ENCODE measurements around the gene UBE4A.
"Not testable (repeated sequence)": the region's sequence is repeated elsewhere in the genome, so short reads cannot be mapped to it uniquely, and the experiment has no call there.

UBE4A gene

DNA sequence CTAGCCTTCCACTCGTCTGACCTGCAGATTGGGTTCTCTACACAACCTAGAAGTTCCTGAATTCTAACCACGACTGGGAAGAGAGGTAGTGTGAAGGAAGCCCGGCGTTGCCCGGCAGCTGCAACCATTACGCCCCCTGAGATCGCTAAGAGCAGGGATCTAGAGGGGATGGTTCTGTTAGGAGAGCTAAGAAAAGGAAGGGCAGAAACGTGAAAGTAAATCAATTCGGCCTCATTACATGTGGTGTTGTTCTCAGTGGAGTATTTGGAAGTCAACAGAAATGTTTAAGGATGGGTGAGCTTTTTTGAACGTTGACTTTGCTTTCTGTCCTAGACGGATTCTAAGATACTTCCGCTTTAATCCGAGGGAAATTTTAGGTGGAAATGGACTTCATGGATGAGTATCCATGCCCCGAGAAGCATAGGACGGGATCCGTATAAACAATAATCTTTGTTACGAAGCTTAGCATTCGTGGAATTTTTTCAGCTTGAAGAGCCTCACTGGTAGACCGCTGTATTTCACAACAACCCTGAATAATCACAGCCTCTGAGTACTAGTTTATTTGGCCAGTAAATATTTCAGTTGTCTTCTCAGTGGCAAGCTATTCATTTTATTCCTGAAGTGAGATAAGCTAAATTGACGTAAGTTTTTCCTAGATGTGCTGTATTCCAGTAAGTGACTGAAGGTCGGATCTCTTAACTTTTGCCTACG, 42.6 kb downstream of the UBE4A start:
- DNase-seq (ENCODE audit: low read depth) = peak; percentile 28

DNA sequence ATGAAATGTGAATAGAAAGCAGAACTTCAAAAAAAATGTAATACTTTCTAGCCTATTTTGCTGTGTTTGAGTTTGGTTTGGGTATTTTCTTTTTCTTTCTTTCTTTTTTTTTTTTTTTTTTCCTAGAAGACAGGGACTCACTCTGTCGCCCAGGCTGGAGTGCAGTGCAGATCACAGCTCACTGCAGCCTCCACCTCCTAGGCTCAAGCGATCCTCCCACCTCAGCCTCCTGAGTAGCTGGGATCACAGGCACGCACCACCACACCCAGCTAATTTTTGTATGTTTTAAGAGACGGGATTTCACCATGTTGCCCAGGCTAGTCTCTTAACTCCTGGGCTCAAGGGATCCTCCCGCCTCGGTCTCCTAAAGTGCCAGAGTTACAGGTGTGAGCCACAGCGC, 43.2 kb downstream of the UBE4A start:
- DNase-seq (ENCODE audit: low read depth) = not testable (repeated sequence)

DNA sequence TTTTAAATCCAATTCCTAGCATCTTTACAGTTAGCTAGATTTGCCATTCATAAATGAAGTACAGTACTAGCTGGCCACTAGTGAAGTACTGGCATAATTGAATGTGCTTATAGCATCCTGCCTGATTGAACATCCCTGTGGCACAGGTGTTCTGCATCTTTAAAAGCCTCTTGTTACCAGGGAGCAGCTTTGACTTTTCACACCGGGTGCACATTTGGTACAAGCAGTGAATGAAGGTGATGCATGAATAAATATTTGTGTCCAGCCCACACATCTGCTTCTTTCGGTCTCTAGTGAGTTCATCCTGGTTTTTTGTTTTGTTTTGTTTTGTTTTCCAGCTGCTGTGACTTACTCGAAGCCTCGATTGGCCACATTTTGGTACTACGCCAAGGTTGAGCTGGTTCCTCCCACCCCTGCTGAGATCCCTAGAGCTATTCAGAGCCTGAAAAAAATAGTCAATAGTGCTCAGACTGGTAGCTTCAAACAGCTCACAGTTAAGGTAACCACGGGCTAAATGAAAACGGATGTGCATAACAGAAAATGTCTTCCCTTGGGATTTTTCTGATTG, 47.3 kb downstream of the UBE4A start:
- peak; percentile 12 for DNase-seq (ENCODE audit: low read depth)

DNA sequence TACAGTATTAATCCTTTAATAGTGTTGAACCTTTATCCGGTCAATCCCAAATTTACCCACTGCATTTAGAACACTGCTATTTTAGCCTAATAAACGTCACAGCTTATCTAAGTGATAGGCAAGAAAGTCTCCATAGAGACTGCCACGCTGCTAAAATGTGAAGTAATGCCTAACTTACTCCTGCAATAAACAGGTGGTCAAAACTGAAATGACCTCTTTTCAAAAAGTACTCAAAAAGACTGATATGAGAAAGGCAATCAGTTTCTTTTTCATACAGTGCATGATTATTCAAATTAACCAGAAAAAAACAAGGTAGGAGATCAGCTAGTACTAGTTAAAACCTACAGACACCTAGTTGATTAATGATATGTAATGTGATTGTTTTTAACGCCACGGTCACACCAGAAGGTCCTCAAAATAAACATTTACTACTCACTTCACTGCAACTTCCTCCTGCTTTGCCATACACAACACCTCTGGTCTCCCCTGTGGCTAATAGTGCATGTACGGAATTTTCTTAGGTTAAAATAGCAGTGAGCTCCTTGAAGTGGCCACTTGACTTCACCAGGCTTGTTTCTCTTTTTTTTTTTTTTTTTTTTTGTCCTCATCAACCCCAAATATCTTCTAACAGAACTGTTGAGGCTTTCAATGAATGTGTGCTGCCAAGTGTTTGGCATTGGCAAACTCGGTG, 50.8 kb downstream of the UBE4A start:
- no peak for DNase-seq (ENCODE audit: low read depth)

DNA sequence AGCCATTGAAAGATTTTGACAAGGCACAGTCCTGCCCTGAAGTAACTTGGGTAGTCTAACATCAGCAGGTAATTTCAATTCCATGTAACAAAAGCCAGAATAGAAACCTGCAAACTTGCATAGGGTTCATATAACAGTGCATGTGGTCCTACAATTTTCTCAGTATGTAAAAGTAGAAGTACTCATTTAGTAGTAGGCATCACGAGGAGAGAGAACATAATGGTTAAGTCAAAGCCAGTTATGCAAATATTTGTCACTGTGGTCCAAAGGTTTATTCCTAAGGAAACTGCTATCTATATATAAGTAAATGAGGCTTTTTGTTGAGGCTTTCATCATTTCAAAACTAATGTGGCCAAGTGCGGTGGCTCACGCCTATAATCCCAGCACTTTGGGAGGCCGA, 52.1 kb downstream of the UBE4A start:
- DNase-seq (ENCODE audit: low read depth) = no peak

DNA sequence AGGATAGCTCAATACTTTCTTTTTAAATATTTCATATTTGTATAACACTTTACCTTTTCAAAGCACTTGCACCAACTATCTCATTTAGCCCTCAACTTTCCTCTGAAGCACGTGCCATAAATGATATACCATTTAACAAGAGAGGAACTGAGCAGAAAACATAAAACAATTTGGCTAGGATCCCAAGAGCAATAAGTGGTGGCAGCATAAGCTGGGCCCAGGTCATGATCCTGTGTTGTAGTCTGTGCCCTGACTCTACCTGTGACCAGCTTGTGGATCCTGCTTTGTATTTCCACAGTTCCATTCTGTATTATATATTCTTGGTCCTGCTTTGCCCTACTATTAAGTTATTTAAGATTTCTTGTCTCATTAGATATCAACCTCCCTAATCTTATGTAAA, 53.5 kb downstream of the UBE4A start:
- DNase-seq (ENCODE audit: low read depth) = no peak

DNA sequence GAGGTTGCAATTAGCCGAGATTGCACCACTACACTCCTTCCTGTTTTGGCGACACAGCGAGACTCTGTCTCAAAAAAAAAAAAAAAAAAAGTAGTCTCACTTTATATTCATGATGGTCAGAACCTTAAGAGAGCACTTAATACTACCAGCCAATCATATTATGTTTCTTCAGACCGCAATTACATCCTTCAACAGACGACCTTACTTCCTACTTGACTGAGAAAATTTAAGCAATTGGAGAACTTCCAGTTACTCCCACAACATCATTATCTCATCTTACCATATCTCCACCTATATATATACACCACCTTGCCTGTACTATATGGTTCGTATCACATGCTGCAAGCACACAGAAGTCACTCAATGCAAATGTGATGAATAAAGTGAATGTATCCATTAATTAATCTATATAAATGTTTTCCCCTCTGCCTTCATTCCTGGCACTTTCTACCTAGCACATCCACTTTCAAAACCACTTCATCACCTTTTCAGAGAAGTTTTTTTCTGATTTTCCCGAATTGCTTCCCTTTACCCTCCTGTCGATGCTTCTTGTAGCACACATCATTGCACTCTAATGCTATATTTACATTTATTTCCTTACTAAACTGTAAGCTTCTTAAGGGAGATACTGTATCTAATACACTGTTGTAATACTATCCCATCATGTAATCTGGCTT, 55.8 kb downstream of the UBE4A start:
- no peak for DNase-seq (ENCODE audit: low read depth)

DNA sequence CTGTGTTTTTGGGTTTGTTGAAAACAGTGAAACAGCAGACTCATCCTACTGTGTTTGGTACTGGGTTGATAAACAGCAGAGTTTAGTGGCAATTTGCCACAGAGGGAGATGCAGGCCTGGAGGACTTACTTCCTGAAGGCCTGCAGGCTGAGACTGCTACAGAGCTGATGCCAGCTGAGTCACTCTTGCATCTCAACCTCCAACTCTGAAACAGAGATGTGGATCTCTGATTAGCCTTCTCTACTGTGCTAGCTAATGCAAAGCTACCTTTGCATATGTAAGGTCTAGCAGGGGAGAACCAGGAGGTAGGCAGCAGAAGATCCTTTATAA, 56.3 kb downstream of the UBE4A start:
- peak; percentile 91 for DNase-seq (ENCODE audit: low read depth)

DNA sequence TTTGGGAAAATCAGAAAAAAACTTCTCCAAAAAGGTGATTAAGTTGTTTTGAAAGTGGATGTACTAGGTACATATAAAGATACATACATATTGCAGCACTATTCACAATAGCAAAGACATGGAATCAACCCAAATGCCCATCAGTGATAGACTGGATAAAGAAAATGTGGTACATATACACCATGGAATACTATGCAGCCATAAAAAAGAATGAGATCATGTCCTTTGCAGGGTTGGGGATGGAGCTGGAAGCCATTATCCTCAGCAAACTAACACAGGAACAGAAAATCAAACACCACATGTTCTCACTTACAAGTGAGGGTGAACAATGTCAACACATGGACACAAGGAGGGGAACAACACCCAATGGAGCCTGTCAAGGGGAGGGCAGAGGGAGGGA, 57.5 kb downstream of the UBE4A start:
- DNase-seq (ENCODE audit: low read depth) = not testable (repeated sequence)

DNA sequence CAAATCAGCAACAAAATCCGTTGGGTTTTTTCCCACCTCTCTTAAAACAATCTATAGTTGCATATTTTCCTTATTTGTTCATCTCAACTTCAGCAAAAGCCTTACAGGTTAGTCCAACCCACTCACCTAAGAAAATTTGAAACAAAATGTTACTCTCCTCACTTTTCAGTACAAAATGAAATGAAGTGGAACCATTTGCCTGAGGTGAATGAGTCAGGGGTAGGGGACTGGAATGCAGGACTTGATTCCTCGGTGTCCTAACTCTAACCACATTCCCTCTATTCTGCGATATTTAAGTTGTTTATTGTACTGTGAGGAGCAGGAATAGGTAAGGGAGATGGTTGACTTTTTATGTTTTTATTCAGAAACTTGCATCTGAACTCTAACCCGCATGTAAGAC, 58.4 kb downstream of the UBE4A start:
- DNase-seq (ENCODE audit: low read depth) = no peak

DNA sequence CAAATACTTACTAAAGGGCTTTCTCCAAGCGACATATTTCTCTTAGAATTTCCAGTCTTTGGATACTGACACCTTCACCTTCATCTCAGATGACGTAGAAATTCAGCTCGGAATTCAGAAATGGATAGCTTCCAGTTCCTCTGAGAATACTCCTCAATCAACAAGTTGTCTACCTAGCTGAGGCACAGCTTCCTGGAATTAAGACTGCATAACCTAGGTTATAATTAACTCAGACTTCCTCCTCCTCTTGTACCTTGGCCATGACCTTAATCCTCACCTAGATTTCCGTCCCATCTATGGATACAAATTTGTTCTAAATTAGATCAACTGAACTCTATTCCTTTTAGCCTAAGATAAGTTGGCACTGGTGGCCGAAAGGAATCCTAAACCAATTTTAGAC, 59.4 kb downstream of the UBE4A start:
- no peak for DNase-seq (ENCODE audit: low read depth)

DNA sequence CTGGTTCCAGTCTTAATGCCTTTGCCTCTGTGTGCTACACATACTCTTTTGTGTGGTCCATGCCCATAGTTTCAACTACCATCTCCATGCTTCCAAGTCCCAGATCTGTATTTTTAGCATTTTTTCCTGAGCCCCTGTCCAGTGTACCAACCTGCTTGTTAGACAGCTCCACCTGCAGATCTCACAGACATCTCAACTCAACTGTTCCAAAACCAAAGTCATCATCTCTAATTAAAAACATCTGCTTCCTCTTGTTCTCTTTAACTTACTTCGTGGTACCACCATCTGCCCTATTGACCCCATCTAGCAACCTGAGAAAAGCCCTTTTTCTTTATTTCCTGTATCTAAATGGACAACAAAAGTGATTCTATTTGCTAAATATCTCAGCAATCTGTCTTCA, 68.3 kb downstream of the UBE4A start:
- DNase-seq (ENCODE audit: low read depth) = no peak

DNA sequence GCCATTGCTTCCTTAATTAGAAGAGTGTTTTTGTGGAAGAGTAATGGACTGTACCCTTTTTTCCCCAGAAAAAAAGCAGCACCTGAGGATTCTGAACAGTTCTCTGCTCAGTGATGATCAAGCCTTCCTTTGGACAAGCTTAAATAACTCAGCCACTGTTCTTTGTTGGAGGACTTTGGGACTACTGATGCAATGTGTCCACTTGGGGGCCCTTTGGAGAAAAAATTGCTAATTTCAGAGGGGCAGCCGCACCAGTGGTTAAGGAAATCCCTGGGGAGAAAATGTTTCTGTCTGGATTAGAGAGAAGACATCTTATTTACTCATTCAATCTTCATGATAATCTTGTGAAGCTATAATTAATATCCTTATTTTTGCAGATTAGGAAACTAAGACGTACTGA, 71.6 kb downstream of the UBE4A start:
- DNase-seq (ENCODE audit: low read depth) = no peak

DNA sequence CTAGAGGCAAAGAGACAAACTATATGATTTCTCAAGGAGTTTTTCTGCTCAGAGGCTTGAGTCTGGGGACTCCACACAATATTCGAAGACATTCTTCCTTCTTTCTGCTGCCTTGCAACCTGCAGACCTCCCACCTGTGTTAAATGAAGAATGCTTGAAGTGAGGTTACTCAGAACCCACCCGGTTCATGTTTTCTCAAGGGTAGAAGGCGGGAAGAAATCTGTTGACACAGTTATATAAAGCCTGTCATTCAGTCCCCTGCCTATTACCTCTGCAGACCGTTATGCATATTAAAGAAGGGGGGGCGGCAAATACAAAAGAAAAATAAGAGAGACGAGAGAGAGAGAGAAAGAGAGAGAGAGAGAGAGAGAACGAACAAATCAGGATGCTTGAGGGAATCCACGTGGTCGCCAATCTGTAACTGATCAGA, 74.7 kb downstream of the UBE4A start:
- no peak for DNase-seq (ENCODE audit: low read depth)

DNA sequence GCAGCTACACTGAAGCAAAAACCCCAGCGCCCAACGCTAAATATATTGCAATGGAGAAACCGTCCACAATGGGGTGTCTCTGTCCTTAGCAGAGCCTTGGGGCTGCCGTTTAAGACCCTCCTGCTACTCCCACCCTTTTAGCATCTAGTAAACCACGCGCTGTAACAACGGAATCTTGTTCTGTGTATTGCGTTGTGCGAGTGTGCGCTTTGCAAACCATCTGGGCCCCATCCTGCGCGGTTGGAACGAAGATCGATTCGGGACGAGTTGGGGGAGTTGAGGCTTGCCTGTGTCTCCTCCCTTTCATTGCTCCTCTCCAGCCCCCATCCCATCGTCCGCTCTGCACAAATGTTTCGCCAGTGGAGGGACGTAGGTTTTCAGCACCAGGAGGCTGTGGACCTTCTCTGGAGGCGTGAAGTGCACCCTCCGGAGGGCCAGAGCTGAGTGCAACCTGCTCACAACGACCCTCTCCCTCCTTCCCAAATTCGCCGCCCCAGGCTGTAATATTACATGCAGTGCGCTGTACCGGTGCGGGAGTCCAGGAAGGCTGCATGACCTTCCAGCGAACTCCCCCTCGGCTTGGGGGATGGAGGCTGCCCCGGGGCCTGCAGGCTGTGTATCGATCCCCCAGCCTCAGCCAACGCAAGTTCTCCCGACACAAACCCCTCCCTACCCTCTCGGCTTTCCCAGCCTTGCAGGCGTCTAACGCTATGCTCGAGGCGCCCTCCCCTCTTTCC, 75.3 kb downstream of the UBE4A start:
- DNase-seq (ENCODE audit: low read depth) = peak; percentile 23

DNA sequence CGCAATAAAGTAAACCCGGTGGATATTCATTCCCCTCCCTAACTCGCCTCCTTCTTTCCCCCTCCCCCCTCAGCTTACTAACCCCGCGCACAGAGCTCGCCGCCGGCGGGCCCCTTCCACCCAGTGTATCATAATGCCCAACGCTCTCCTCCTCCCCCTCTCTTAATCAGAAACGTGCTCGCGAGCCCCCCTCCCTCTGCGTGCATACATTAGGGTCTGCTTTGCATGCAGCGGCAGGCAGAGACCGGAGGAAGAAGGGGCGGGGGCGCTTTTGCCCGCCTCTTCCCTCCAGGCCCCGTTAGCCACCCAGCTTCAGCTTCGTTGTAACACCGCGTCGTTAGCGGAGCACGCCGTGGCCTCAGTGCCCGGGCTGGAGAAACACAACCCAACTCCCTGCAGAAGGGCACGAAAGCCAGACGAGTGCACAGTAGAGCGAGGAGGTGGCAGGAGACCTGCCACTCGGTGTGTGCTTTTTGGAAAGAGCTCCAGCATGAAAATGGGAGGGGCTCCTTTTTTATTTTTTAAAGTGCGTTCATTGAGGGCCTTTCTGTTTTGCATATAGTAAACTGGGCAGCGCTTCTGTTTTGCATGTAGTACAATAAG, 76.0 kb downstream of the UBE4A start:
- no peak for DNase-seq (ENCODE audit: low read depth)

DNA sequence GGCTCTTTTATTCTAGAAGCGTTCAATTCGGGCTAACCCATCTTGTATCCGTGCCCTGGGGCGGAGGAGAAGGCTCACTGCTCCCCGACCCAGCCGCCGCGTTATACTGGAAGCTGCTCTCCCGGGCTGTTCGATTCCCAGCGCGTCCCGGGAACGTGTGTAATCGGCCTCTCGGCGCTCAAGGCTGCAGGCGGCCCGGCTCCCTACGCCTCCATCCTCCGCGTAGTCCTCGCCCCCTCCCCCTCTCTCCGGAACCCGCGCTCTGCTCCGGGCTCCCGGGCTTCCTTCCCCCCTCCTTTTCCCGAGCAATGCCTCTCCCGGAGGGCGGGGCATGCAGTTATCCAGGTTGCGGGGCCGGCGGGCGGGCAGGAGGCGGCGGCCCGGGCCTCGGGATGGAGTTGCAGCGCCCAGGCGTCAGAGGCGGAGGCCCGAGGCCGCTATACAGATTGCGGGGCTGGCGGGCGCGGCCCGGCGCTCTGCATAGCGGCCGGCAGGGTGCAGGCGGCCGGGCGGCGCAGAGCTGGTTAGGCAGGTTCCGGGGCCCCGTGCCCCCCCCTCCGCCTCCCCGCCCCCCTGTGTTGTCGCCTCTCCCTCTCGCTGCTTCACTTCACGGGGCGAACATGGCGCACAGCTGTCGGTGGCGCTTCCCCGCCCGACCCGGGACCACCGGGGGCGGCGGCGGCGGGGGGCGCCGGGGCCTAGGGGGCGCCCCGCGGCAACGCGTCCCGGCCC, 76.7 kb downstream of the UBE4A start, which contains the start of gene KMT2A:
Gene KMT2A, plus strand, starts transcription at position 600 of the 732 bp plus-strand sequence. Its CDS starts 21 bp downstream, at position 621.
- peak; percentile 88 for DNase-seq (ENCODE audit: low read depth)

DNA sequence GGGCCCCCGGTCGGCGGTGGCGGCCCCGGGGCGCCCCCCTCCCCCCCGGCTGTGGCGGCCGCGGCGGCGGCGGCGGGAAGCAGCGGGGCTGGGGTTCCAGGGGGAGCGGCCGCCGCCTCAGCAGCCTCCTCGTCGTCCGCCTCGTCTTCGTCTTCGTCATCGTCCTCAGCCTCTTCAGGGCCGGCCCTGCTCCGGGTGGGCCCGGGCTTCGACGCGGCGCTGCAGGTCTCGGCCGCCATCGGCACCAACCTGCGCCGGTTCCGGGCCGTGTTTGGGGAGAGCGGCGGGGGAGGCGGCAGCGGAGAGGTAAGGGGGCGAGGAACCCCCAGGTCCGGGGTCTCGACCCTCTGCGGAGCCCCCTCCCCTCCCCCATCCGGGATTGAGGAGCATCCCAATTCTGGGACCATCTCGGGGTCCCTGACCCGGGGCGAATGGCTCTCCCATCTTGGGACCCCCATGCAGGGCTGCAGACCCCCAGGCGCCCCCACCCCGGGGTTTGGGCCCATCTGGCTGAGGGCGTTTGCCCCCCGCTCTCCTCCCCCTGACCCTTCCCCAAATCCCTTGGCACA, 77.3 kb downstream of the UBE4A start:
- no peak for DNase-seq (ENCODE audit: low read depth)

DNA sequence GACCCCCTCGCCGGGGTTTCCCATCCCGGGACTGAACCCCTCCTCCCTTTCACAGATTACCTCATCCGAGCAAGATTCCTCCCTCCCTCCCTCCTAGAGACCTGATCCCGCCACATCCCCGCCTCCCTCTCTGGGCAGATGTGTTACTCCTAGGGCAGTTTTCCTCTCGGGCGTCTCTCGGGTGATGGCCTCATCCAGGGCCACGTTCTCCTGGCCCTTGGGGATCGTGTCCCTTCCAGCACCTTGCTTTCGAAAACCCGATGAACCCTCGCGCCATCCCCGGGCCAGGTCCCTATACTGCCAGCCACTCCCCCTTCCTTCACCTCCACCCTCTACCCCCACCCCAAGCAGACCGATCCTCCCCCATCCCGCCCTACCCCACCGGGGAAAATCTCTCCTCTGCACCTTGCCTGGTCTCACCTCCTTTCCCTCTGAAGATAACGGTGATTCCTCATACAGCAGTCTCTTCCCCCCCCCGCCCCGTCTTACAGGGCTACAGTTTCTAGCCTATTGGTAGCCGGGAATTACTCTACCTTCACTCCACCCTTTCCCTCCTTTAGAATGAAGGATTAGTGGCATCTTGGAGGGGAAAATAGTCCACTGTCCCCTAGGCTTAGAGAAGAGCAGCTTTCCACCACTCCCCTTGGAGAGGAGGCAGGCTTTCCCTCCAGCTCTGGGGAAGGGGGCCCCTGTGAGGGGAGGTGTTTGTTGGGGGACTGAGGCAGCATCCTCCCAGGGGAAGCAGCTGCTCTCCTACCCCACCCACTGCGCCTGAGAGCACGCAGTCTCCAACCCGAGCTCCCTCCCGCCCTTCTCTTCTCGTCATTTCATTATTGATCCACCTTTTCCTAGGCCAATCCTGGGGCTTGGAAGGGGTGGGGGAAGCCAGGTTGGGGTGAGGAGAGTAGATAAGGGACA, 78.1 kb downstream of the UBE4A start:
- no peak for DNase-seq (ENCODE audit: low read depth)
